GM20431 (cell line): ENCODE results near the gene CHST9.
"Not testable (repeated sequence)": the region's sequence is repeated elsewhere in the genome, so short reads cannot be mapped to it uniquely, and the experiment has no call there.

Source experiments
- in situ Hi-C: fragments of 300-500 bp; cut with MseI, MboI; formaldehyde crosslinking; loops from one replicate; pipeline ENCODE4 v1.15.0; 2020; ENCODE audit warnings: low sequenced_read_pairs; ENCODE audit not compliant: unreplicated experiment

Gene CHST9

GRCh38 chr18:27017901-27018500 is 167.1 kb downstream of the CHST9 start:
- in situ Hi-C loops, result no loop called here

- in situ Hi-C loops, result no loop called here
These were observed 170.3 kb downstream of the CHST9 start for GRCh38 chr18:27014841-27015240.

DNA sequence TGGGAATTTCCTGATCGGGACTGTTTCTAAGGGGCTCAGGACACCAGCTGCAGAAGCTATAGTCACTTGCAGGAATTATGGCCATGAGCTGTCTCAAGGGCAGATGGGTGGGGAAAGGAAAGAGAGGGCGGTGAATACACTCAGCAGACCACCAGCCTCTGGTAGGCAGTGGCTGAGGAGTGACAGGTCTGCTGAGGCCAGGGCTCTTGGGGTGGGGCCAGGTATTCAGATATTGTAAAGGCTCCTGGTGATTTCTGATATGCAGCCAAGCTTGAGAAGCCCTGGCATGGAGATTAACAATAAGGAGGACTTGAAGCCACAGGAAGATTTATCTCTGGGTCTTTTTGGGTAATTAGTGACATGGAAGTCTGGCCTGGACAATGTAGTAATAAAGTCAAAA is 174.3 kb downstream of the CHST9 start:
- in situ Hi-C loops, result no loop called here

DNA sequence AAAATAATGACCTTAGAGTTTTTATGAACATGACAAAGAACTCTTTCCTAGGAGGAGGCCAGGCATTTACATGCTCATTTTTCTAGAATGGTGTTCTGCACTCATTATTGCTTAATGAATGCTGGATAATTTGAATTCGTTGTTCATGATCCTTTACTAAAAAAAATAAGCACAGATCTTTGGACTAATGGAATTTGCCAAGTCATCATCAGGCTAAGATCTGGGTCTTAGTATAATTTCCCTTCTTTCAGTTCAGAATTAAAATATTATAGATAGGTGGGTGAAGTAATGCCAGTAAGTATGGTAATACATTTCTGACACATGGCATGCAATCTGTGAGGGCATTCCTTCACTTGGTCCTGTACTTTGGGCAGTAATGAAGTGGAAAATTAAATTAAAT is 175.8 kb downstream of the CHST9 start:
- in situ Hi-C loops, result no loop called here

- in situ Hi-C loops, result no loop called here
These were observed 176.5 kb downstream of the CHST9 start for GRCh38 chr18:27008575-27008974.

DNA sequence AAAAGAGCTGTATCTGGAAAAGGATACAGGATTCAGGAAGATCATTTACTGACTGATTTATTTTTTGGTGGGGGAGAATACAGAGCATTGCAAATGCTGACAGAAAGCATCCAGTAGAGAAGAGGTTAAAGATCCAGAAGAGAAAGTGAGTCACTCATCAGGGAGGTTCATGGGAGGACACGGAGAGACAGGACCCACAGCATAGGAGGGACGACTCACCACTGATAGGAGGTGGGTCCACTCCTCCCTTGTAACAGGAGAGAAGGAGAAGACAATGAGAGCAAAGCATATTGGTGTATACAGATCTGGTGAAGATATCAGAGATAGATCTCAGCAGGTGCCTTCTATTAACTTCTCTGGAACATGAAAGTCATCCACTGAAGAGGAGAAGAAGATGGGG is 177.2 kb downstream of the CHST9 start:
- in situ Hi-C loops, result no loop called here

GRCh38 chr18:27005589-27005988 is 179.5 kb downstream of the CHST9 start:
- in situ Hi-C loops, result no loop called here

DNA sequence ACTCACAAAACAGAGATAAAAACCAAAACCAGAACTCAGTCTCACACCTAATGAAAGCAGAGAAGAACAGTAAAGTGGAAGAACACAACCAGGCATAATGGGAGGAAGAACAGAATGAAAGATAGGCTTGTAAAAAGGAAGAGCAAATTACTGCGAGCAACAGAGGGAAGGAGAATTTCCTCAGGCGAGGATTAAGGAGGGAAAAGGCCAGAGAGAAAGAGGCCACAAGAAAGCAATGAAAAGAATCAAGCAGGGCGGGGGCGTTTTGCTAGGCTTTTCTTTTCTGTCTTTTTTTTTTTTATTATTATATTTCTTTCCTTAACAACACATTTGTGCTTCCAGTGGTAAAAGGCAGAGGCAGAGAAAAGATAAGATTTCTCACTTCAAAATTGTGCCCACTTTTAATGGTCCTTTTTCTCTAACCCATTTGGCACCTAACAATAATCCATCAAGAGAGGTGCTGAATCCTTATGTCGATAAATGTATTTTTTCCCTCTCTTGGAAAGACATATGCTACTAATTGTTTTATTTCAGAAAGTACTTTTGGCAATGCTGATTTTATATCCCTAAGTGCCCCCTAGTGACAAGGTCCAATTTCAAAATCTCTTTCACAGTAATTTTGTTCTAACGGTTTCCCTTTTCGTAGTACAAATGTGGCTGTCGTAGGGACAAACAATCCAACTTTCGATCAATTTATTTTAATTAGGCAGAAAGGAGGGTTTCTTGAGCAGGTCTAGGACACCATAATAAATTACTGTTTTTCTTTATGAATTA is 180.9 kb downstream of the CHST9 start:
- in situ Hi-C loops, result no loop called here

GRCh38 chr18:26999797-27000196 is 185.3 kb downstream of the CHST9 start:
- in situ Hi-C loops, result no loop called here

DNA sequence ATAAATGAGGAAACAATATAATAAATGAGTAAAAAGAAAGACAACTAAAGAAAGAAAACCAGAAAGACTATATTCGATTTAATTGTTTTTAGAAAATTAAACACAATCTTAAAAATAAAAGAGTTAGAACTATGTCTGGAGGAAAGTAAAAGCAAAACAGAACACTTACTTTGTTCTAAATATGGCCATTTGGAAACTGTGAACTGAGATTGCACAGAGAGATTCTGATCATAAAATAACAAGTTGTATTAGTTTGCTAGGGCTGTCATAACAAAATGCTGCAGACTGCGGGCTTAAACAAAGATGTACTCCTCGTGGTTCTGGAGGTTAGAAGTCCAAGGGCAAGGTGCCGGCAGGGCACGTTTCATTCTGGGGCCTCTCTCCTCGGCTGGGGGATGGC is 191.5 kb downstream of the CHST9 start:
- in situ Hi-C loops, result no loop called here

GRCh38 chr18:26992926-26993325 is 192.2 kb downstream of the CHST9 start:
- in situ Hi-C loops, result no loop called here

DNA sequence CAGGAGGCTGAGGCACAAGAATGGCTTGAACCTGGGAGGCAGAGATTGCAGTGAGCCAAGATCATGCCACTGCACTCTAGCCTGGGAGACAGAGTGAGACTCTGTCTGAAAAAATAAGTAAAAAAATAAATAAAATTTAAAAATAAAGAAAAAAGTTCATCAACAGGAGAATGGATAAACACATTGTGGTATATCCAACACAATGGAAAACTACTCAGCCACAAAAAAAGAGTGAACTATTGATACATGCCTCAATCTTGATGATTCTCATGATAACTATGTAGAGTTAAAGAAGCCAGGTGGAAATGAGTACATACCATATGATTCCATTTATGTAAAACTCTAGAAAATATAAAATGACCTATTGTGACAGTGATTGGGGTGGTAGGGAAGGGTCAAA is 195.3 kb downstream of the CHST9 start:
- in situ Hi-C loops, result no loop called here

- in situ Hi-C loops, result no loop called here
These were observed 203.6 kb downstream of the CHST9 start for GRCh38 chr18:26981360-26982082.

GRCh38 chr18:26978812-26979341 is 206.2 kb downstream of the CHST9 start:
- in situ Hi-C loops, result no loop called here

- in situ Hi-C loops, result no loop called here
These were observed 207.3 kb downstream of the CHST9 start for GRCh38 chr18:26977781-26978180.

GRCh38 chr18:26976206-26976605 is 208.9 kb downstream of the CHST9 start:
- in situ Hi-C loops, result no loop called here

GRCh38 chr18:26972549-26972948 is 212.6 kb downstream of the CHST9 start:
- in situ Hi-C loops, result not testable (repeated sequence)

DNA sequence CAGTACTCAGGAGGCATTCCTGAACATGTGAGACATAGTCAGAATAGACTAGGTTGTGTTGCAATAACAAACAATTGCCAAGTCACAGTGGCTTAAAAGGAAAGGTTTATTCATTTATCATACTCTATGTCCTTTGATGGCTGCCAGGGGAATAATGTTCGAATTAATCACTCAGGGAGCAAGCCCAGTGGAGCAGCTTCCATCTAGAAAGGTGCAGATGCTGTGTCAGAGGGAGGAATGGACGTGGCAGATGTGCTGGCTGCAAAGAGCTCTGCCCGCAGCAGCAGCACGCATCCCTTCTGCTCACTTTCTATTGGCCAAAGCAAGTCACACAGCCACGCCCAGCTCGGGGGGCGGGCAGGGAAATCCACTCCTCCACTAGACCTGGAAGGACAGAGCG is 213.7 kb downstream of the CHST9 start:
- in situ Hi-C loops, result no loop called here

DNA sequence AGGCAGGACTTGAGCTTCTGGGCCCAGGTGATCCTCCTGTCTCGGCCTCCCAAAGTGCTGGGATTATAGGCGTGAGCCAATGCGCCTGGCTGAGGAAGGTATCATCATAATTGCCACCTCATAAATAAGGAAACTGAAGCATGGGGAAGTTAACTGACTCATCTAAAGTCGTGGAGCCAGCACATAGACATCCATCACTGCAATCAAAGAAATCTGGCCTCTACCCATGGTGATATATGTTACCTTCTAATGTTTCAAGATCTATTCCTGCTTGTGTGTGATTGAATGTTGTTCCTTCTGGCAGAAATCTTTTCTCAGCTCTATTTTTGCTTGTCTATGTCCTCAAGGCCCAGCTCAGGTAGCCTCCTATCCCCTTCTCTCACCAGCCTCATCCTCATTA is 214.5 kb downstream of the CHST9 start:
- in situ Hi-C loops, result no loop called here

GRCh38 chr18:26965206-26965605 is 219.9 kb downstream of the CHST9 start:
- in situ Hi-C loops, result no loop called here

DNA sequence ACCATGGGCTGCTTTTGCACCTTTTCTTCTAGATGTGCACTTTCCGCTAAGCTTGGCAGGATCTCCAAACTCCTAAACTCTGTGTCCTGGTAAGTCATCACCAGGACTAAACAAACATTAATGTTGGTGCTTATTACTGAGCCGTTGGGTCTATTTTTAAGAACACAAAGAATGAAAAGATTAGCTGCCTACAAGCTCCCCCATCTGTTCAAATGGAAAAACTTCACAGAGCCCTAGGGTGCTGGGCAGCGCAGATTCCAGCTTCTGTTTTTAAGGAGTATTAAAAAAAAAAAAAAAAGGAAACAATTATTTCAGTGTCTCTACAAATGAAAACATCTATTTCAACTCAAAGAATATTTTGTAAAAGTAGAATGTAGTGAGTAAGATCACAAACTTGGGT is 221.8 kb downstream of the CHST9 start:
- in situ Hi-C loops, result no loop called here
